ENCODE data around the gene RPS2.

The RPS2 gene

GRCh38 chr16:1997494-1998359, 33.1 kb upstream of the RPS2 start:
- no peak overlapping the region for H3K4me3 ChIP-seq (ENCODE audit: low read depth in 1 of 2, low read length in 2 of 2)
- H3K4me1 ChIP-seq (ENCODE audit: insufficient read depth, low read length): no peaks in the 10 kb centered on the region
- H3K9me3 ChIP-seq (ENCODE audit: insufficient read depth, low read length, severe bottlenecking): no peaks in the 10 kb centered on the region
- TF ChIP-seq, protein P1, sequence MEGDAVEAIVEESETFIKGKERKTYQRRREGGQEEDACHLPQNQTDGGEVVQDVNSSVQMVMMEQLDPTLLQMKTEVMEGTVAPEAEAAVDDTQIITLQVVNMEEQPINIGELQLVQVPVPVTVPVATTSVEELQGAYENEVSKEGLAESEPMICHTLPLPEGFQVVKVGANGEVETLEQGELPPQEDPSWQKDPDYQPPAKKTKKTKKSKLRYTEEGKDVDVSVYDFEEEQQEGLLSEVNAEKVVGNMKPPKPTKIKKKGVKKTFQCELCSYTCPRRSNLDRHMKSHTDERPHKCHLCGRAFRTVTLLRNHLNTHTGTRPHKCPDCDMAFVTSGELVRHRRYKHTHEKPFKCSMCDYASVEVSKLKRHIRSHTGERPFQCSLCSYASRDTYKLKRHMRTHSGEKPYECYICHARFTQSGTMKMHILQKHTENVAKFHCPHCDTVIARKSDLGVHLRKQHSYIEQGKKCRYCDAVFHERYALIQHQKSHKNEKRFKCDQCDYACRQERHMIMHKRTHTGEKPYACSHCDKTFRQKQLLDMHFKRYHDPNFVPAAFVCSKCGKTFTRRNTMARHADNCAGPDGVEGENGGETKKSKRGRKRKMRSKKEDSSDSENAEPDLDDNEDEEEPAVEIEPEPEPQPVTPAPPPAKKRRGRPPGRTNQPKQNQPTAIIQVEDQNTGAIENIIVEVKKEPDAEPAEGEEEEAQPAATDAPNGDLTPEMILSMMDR (IDR thresholded peaks at IDR 0.05; ENCODE audit: borderline replicate concordance, extremely low read depth, low read length, poor library complexity, severe bottlenecking): no peak
- TF ChIP-seq EZH2 (IDR thresholded peaks at IDR 0.05; ENCODE audit: borderline replicate concordance, low read depth, low read length, severe bottlenecking): no peak
- H3K36me3 ChIP-seq (ENCODE audit: insufficient read depth, low read length): peaks cover 59% of the 10 kb centered on the region
- H3K4me2 ChIP-seq (ENCODE audit: insufficient read depth, low read length): no peak overlapping the region
- H3K79me2 ChIP-seq (ENCODE audit: insufficient read depth, low read length): no peaks in the 10 kb centered on the region
- H2AFZ ChIP-seq (ENCODE audit: low read depth, low read length): no peak overlapping the region
- no peaks in the 10 kb centered on the region for H3K27me3 ChIP-seq (ENCODE audit: insufficient read depth, low read length, poor library complexity)
- no peak overlapping the region for H3K27ac ChIP-seq (ENCODE audit: low read length)
- H3K9ac ChIP-seq (ENCODE audit: low read depth, low read length): no peak overlapping the region
- ATAC-seq (ENCODE audit: insufficient read depth, low read depth) (no peak), DNase-seq (no peak)
- H4K20me1 ChIP-seq (ENCODE audit: insufficient read depth, low read length): peaks cover 19% of the 10 kb centered on the region; the same call in 1 of the 2 replicates

DNA sequence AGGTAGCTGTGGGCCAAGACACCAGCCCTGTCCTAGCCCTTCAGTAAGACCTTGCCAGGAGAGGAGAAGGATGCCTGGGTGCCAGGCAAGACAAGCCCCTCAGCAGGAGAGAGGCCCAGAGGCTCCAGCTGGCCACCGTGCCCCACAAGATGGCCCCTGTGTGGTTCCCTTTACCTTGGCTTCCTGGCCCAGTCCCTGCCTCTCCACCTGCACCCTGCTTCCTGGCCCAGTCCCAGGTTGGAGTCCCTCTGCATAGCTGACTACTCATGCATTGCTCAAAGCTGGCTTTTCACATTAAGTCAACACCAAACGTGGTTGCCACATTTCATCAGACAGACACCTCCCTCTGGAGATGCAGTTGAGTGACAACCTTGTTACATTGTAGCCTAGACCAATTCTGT, 29.1 kb upstream of the RPS2 start:
- Histone ChIP-seq H2AFZ (ENCODE audit: low read depth, low read length) (no peak overlapping the region), H3K36me3 (ENCODE audit: insufficient read depth, low read length) (peaks cover 19% of the 10 kb centered on the region), H3K4me2 (ENCODE audit: insufficient read depth, low read length) (no peak overlapping the region), H3K9me3 (ENCODE audit: insufficient read depth, low read length, severe bottlenecking) (no peaks in the 10 kb centered on the region), H4K20me1 (ENCODE audit: insufficient read depth, low read length) (0 out of 2 replicates have a peak, but pooled peaks cover 5% of the 10 kb centered on the region), H3K27ac (ENCODE audit: low read length) (no peak overlapping the region), H3K9ac (ENCODE audit: low read depth, low read length) (no peak overlapping the region), H3K4me3 (ENCODE audit: low read depth in 1 of 2, low read length in 2 of 2) (no peak overlapping the region), H3K27me3 (ENCODE audit: insufficient read depth, low read length, poor library complexity) (no peaks in the 10 kb centered on the region), H3K79me2 (ENCODE audit: insufficient read depth, low read length) (no peaks in the 10 kb centered on the region), H3K4me1 (ENCODE audit: insufficient read depth, low read length) (no peaks in the 10 kb centered on the region)
- ATAC-seq (ENCODE audit: insufficient read depth, low read depth) (no peak), DNase-seq (no peak)
- TF ChIP-seq, protein P1 (IDR thresholded peaks at IDR 0.05; ENCODE audit: borderline replicate concordance, extremely low read depth, low read length, poor library complexity, severe bottlenecking): no peak
- TF ChIP-seq EZH2 (IDR thresholded peaks at IDR 0.05; ENCODE audit: borderline replicate concordance, low read depth, low read length, severe bottlenecking): no peak

DNA sequence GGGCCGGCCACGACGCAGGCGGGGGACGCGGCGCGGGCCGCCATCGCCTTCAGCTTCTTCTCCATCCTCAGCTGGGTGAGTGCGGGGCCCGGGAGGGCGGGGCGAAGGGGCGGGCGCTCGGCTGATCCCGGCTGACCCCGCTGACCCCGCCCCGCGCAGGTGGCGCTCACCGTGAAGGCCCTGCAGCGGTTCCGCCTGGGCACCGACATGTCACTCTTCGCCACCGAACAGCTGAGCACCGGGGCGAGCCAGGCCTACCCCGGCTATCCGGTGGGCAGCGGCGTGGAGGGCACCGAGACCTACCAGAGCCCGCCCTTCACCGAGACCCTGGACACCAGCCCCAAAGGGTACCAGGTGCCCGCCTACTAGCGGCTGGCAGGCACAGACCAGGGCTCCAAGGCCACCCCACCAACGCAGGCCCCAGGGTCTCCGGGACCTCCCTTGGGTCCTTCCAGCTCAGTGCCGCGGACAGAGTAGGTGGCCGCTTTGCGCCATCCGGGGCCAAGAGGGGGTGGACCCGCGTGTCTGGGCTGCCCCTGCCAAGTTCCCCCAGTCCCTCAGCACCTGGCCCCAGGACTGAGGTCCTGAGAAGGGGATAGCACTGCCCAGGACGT, 28.2 kb upstream of the RPS2 start:
- no peak overlapping the region for H3K4me2 ChIP-seq (ENCODE audit: insufficient read depth, low read length)
- H3K79me2 ChIP-seq (ENCODE audit: insufficient read depth, low read length): no peaks in the 10 kb centered on the region
- no peak overlapping the region for H3K4me3 ChIP-seq (ENCODE audit: low read depth in 1 of 2, low read length in 2 of 2)
- ATAC-seq (ENCODE audit: insufficient read depth, low read depth) (no peak), DNase-seq (no peak)
- peaks cover 10% of the 10 kb centered on the region for H3K36me3 ChIP-seq (ENCODE audit: insufficient read depth, low read length)
- no peaks in the 10 kb centered on the region for H3K9me3 ChIP-seq (ENCODE audit: insufficient read depth, low read length, severe bottlenecking)
- TF ChIP-seq, protein P1 (IDR thresholded peaks at IDR 0.05; ENCODE audit: borderline replicate concordance, extremely low read depth, low read length, poor library complexity, severe bottlenecking): no peak
- TF ChIP-seq EZH2 (IDR thresholded peaks at IDR 0.05; ENCODE audit: borderline replicate concordance, low read depth, low read length, severe bottlenecking): no peak
- H3K4me1 ChIP-seq (ENCODE audit: insufficient read depth, low read length): no peaks in the 10 kb centered on the region
- H3K27ac ChIP-seq (ENCODE audit: low read length): no peak overlapping the region
- H4K20me1 ChIP-seq (ENCODE audit: insufficient read depth, low read length): 0 out of 2 replicates have a peak, but pooled peaks cover 5% of the 10 kb centered on the region
- H3K9ac ChIP-seq (ENCODE audit: low read depth, low read length): no peak overlapping the region
- no peaks in the 10 kb centered on the region for H3K27me3 ChIP-seq (ENCODE audit: insufficient read depth, low read length, poor library complexity)
- no peak overlapping the region for H2AFZ ChIP-seq (ENCODE audit: low read depth, low read length)
